ENCODE results near the gene ATP1A4. TPM values are rescaled to one million over a fixed set of nuclear protein-coding genes. Genes with fewer than 3 reads are reported as not detected.

The ATP1A4 gene
- total RNA-seq, 1 donor from 2014 or later: not detected

DNA sequence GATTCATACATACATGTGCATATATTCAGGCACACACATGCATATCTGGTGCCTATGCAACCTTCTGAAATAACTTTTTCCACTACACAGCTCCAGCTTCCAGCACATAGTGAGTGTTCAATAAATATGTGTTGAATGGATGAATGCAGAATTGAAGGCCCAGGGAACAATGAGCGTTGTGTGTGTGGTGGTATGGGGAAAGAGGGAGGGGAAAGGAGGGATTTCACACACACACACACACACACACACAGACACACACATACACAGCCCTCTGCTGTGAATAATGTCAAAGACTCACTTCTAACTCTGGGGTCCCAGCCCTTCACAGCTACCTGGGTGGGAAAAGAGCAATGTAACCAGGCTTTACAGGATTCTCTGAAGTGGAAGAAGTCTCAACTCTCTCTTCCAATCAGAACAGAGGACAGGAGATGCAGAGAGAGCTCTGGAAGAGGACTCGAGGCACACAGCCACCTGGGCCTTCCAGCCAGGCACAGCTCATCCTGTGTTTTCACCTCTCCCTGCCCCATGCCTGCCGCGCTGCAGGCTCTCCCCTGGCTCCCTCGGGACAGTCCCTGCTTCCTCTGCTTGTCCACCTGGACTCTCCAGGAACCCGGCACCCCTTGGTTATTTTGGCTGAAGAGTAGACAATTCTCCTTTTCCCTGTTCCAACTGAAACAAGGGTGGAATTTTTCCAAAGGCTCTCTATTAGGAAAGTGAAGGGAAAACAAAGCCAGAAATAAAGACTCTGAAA is 47.6 kb upstream of the ATP1A4 start:
- no peak overlapping the region for H3K27ac ChIP-seq (ENCODE audit: low read depth, low read length)
- no peak overlapping the region for H3K4me2 ChIP-seq (ENCODE audit: low read length)
- no peak overlapping the region for H2AFZ ChIP-seq (ENCODE audit: low read depth, low read length)
- DNase-seq (ENCODE audit: low read depth) (no peak), FAIRE-seq (no peak)
- H3K36me3 ChIP-seq (ENCODE audit: insufficient read depth, low read length): no peaks in the 10 kb centered on the region
- no peak overlapping the region for H3K4me3 Mint-ChIP-seq (ENCODE audit: unreplicated experiment)
- no peak for TF ChIP-seq EZH2 (IDR thresholded peaks at IDR 0.05; ENCODE audit: insufficient read depth, low read length)
- TF ChIP-seq, protein P1, sequence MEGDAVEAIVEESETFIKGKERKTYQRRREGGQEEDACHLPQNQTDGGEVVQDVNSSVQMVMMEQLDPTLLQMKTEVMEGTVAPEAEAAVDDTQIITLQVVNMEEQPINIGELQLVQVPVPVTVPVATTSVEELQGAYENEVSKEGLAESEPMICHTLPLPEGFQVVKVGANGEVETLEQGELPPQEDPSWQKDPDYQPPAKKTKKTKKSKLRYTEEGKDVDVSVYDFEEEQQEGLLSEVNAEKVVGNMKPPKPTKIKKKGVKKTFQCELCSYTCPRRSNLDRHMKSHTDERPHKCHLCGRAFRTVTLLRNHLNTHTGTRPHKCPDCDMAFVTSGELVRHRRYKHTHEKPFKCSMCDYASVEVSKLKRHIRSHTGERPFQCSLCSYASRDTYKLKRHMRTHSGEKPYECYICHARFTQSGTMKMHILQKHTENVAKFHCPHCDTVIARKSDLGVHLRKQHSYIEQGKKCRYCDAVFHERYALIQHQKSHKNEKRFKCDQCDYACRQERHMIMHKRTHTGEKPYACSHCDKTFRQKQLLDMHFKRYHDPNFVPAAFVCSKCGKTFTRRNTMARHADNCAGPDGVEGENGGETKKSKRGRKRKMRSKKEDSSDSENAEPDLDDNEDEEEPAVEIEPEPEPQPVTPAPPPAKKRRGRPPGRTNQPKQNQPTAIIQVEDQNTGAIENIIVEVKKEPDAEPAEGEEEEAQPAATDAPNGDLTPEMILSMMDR (IDR thresholded peaks at IDR 0.05; ENCODE audit: insufficient read depth, low read depth, low read length): no peak
- no peak overlapping the region for H3K4me3 ChIP-seq (ENCODE audit: insufficient read depth, low read depth, low read length)
- peaks cover 29% of the 10 kb centered on the region for H3K4me1 Mint-ChIP-seq (ENCODE audit: low read depth, unreplicated experiment)
- no peak overlapping the region for H3K9ac ChIP-seq (ENCODE audit: low read length)
- H3K27ac Mint-ChIP-seq (ENCODE audit: unreplicated experiment): no peak overlapping the region
- H3K79me2 ChIP-seq (ENCODE audit: insufficient read depth, low read length): no peaks in the 10 kb centered on the region
- H3K9me3 ChIP-seq (ENCODE audit: insufficient read depth, low read depth, low read length): no peaks in the 10 kb centered on the region
- H3K27me3 ChIP-seq (ENCODE audit: insufficient read depth, low read length): peaks cover 10% of the 10 kb centered on the region
- peaks cover 2% of the 10 kb centered on the region for H3K9me3 Mint-ChIP-seq (ENCODE audit: unreplicated experiment)
- no peaks in the 10 kb centered on the region for H4K20me1 ChIP-seq (ENCODE audit: insufficient read depth, low read length)
- H3K4me1 ChIP-seq (ENCODE audit: insufficient read depth, low read length): peaks cover 9% of the 10 kb centered on the region
- H3K36me3 Mint-ChIP-seq (ENCODE audit: low read depth, unreplicated experiment): no peaks in the 10 kb centered on the region
- peaks cover 4% of the 10 kb centered on the region for H3K27me3 Mint-ChIP-seq (ENCODE audit: low read depth, unreplicated experiment)

DNA sequence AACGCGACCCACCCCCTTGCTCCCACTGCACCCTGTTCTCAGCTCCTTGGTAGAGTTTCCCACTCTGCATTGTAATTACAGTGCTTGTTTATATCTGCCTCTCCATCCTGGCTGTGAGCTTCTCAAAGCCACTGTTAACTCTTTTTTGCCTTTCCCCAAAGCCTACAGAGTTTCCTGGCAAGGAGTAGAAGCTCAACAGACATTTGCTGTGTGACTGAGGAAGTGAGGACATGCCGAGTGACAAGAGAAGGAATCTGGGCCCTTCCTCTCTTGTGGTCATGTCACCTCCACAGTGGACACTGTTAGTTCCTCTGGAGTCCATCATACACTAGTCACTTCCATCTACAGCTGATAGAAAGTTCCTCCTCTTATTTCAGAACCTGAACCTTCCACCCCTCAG is 46.9 kb upstream of the ATP1A4 start:
- Mint-ChIP-seq H3K36me3 (ENCODE audit: low read depth, unreplicated experiment) (no peaks in the 10 kb centered on the region), H3K4me1 (ENCODE audit: low read depth, unreplicated experiment) (peaks cover 32% of the 10 kb centered on the region), H3K27ac (ENCODE audit: unreplicated experiment) (no peak overlapping the region), H3K27me3 (ENCODE audit: low read depth, unreplicated experiment) (peaks cover 7% of the 10 kb centered on the region), H3K9me3 (ENCODE audit: unreplicated experiment) (peaks cover 2% of the 10 kb centered on the region), H3K4me3 (ENCODE audit: unreplicated experiment) (no peak overlapping the region)
- Histone ChIP-seq H4K20me1 (ENCODE audit: insufficient read depth, low read length) (no peaks in the 10 kb centered on the region), H3K9me3 (ENCODE audit: insufficient read depth, low read depth, low read length) (no peaks in the 10 kb centered on the region), H3K4me2 (ENCODE audit: low read length) (no peak overlapping the region), H3K36me3 (ENCODE audit: insufficient read depth, low read length) (no peaks in the 10 kb centered on the region), H3K79me2 (ENCODE audit: insufficient read depth, low read length) (no peaks in the 10 kb centered on the region), H3K4me3 (ENCODE audit: insufficient read depth, low read depth, low read length) (no peak overlapping the region), H3K27me3 (ENCODE audit: insufficient read depth, low read length) (peaks cover 10% of the 10 kb centered on the region), H3K4me1 (ENCODE audit: insufficient read depth, low read length) (peaks cover 6% of the 10 kb centered on the region), H3K9ac (ENCODE audit: low read length) (no peak overlapping the region), H2AFZ (ENCODE audit: low read depth, low read length) (no peak overlapping the region), H3K27ac (ENCODE audit: low read depth, low read length) (no peak overlapping the region)
- FAIRE-seq (no peak), DNase-seq (ENCODE audit: low read depth) (no peak)
- no peak for TF ChIP-seq EZH2 (IDR thresholded peaks at IDR 0.05; ENCODE audit: insufficient read depth, low read length)
- TF ChIP-seq, protein P1 (IDR thresholded peaks at IDR 0.05; ENCODE audit: insufficient read depth, low read depth, low read length): no peak

- H3K36me3 Mint-ChIP-seq (ENCODE audit: low read depth, unreplicated experiment): no peaks in the 10 kb centered on the region
- H3K27me3 ChIP-seq (ENCODE audit: insufficient read depth, low read length): peaks cover 10% of the 10 kb centered on the region
- H3K27ac ChIP-seq (ENCODE audit: low read depth, low read length): no peak overlapping the region
- H3K36me3 ChIP-seq (ENCODE audit: insufficient read depth, low read length): no peaks in the 10 kb centered on the region
- no peak overlapping the region for H3K4me3 ChIP-seq (ENCODE audit: insufficient read depth, low read depth, low read length)
- no peak for FAIRE-seq
- no peak for TF ChIP-seq EZH2 (IDR thresholded peaks at IDR 0.05; ENCODE audit: insufficient read depth, low read length)
- TF ChIP-seq, protein P1 (IDR thresholded peaks at IDR 0.05; ENCODE audit: insufficient read depth, low read depth, low read length): no peak
- H4K20me1 ChIP-seq (ENCODE audit: insufficient read depth, low read length): no peaks in the 10 kb centered on the region
- no peak overlapping the region for H3K9ac ChIP-seq (ENCODE audit: low read length)
- H3K9me3 Mint-ChIP-seq (ENCODE audit: unreplicated experiment): peaks cover 2% of the 10 kb centered on the region
- no peaks in the 10 kb centered on the region for H3K9me3 ChIP-seq (ENCODE audit: insufficient read depth, low read depth, low read length)
- H3K27ac Mint-ChIP-seq (ENCODE audit: unreplicated experiment): no peak overlapping the region
- no peaks in the 10 kb centered on the region for H3K79me2 ChIP-seq (ENCODE audit: insufficient read depth, low read length)
- peaks cover 32% of the 10 kb centered on the region for H3K4me1 Mint-ChIP-seq (ENCODE audit: low read depth, unreplicated experiment)
- H3K4me2 ChIP-seq (ENCODE audit: low read length): no peak overlapping the region
- peaks cover 6% of the 10 kb centered on the region for H3K4me1 ChIP-seq (ENCODE audit: insufficient read depth, low read length)
- H2AFZ ChIP-seq (ENCODE audit: low read depth, low read length): no peak overlapping the region
- H3K4me3 Mint-ChIP-seq (ENCODE audit: unreplicated experiment): no peak overlapping the region
- H3K27me3 Mint-ChIP-seq (ENCODE audit: low read depth, unreplicated experiment): peaks cover 12% of the 10 kb centered on the region
- no peak for DNase-seq (ENCODE audit: low read depth)
Observed at GRCh38 chr1:160105155-160105554, 46.2 kb upstream of the ATP1A4 start.
